T follicular helper cell (primary cell): Measurements from ENCODE around the gene TEX35.

Source experiments
- DNase-seq: peaks from one replicate; pipeline ENCODE4 v3.0.0-alpha.2; 2020; ENCODE audit warnings: low read depth

TEX35 gene

DNA sequence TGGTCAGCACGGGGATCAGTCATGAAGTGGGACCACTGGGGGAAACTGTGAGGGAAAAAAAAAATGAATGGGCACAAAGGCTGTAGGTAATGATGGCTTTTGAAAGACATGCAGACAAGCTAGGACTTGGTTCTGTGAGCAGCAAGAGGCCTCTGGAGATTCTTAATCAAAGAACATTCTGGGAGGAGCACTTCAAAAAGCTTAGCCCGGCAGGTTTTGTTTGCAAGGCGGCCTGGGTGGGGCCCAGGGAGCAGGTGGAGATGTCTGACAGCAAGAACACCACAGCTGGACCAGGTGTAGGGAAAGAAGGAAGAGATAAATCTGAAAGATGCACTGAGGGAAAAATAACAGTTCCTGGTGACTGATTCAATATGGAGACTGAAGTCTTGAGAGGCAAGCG, 6.0 kb downstream of the TEX35 start:
- no peak for DNase-seq

- DNase-seq, result no peak
Observed at GRCh38 chr1:178520803-178521202, 7.9 kb downstream of the TEX35 start.

DNA sequence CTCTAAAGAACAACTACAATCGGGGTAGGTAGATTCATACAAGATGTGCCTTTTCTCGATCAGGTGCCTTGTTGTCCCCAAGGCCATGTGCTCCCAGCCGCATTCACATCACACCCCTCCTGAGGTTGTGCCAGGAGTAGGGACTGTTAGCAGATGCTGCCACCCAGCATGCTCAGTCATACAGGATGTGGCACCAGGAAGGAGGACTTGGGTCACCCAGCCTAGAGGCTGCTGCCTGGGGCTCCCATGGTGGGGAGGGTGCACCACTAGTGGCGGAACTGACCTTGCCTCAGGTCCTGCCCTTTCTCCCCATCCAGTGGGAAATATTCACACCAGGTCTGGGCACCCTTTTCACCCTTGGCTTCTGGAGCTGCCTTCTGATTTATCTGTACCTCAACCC, 8.3 kb downstream of the TEX35 start:
- no peak for DNase-seq

GRCh38 chr1:178527117-178527516, 14.2 kb downstream of the TEX35 start:
- DNase-seq, result no peak

DNA sequence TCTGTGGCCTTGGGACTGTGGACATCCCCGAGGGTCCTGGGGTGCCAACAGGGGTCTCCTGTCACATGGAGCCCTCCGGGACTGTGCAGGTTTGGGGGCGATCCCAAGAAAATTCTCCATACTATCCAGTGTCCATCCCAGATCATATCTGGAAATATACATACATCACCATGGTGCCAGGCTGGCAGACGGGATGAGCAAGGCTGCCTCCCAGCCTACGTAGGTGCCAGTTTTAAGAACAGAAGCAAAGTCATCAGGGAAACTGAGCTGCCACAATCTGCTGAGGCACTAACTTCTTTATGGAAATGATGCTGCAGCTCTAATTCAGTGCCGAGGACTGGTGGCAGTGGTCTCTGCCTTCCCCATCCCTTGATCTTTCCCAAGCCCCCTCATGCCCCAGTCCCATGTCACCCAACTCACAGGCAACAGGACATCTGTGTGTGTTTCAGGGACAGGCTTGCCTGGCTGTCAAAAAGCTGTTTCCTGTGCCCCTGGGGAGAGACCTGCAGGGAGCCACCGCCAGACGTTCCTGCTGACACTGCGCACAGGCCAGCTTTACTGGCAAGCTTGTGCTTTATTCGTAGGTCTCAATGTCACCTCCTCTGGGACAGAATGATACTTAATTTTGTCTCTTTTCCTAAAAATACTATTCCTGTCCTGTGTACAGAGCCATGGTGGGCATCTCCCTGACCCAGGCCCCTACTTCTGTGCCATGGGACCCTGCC, 15.5 kb downstream of the TEX35 start:
- no peak for DNase-seq

- DNase-seq, result no peak
Observed at GRCh38 chr1:178528953-178529335, 16.0 kb downstream of the TEX35 start.

GRCh38 chr1:178529364-178530036, 16.6 kb downstream of the TEX35 start:
- DNase-seq, result no peak

DNA sequence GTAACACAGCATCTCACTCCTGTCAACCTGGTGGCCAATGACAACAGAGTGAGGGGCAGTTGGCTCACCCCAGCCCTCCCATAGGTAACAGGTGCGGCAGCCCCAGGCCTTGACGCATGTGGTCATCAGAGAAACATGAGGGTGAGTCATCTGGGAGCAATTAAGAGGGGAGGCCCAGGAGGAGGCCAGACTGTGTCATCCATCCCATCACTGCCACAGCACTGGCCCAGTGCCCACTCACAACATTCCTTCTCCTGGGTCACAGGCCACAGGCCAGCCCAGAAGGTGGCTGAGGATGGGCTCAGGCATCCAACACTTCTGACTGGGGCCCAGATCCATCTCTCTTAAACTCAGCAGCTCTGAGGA, 17.1 kb downstream of the TEX35 start:
- no peak for DNase-seq

- no peak for DNase-seq
Observed at GRCh38 chr1:178530502-178530901, 17.6 kb downstream of the TEX35 start.

GRCh38 chr1:178531887-178532286, 19.0 kb downstream of the TEX35 start:
- DNase-seq, result no peak

- peak; percentile 59 for DNase-seq
Observed at GRCh38 chr1:178532392-178532791, 19.5 kb downstream of the TEX35 start.

- DNase-seq, result no peak
Observed at GRCh38 chr1:178533121-178533946, 20.4 kb downstream of the TEX35 start.

DNA sequence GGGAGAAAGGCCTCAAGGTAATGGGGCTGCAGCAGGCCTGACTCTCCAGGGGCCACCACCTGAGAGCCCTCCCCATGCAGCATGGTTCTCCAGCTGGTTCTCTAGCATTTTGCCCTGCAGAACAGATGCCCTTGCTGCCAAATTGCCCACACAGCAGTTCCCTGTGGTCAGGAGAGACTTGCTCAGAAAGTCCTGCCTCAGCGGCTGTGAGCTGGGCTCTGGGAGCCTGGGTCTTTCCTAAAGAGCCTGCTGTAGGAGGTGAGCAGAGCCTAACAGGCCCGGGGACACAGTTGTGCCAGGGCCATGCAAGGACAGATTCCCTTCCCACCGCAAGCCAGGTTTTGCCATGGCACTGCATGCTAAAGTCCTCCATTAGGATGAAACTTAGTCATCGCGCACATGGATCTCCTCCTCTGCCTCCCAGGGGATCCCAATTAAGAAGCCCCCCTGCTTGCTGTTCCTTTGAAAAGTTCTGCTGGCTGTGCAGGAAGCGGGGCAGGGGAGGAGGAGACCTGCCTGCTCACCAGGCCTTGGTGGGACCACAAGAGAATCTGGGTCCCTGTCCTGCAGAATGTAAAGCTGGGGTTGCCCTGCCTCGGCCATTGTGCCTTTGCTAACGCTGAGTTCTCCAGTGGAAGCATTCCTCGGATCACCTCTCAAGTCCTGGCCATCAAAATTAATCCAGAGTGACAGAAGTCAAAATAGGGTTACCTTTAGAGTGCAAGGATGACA, 21.4 kb downstream of the TEX35 start:
- no peak for DNase-seq

DNA sequence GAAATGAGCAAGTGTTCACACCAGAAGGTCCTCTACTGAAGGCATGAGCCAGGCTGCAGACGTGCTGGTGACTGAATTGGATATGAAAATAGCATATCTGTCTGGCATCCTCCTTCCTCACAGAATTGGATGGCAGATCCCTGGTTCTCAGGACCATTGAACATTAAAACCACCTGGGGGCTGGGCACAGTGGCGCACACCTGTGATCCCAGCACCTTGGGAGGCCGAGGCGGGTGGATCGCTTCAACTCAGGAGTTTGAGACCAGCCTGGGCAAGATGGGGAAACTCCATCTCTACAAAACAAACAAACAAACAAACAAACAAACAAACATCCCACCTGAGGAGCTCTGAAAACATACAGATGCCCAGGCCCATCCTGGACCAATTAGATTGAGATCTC, 23.4 kb downstream of the TEX35 start:
- DNase-seq, result no peak

DNA sequence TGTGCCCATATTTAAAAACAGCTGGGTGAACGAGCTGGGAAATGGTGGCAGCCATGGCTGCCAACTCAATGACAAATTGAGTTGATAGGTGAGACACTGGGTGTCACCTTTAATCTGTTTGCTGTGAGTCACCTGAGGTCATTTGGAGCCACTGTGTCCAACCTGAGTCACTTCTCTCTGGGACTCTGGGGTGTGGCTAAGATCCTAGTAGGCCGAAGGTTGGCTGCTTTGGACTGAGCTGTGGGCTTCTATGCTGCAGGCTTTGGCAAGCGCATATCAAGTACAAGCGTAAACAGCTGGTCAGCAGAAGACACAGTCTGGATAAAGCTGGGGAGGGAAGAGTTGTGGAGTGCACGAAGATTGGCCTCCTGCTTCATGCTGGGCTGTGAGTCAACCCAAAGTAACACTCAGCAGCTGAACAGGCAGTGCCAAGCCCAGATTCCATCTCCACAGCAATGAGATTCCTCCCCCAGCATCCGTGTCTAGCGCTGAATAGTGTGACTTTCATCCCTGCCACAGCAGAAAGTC, 24.0 kb downstream of the TEX35 start:
- DNase-seq, result no peak

GRCh38 chr1:178537382-178538090, 24.6 kb downstream of the TEX35 start:
- no peak for DNase-seq

DNA sequence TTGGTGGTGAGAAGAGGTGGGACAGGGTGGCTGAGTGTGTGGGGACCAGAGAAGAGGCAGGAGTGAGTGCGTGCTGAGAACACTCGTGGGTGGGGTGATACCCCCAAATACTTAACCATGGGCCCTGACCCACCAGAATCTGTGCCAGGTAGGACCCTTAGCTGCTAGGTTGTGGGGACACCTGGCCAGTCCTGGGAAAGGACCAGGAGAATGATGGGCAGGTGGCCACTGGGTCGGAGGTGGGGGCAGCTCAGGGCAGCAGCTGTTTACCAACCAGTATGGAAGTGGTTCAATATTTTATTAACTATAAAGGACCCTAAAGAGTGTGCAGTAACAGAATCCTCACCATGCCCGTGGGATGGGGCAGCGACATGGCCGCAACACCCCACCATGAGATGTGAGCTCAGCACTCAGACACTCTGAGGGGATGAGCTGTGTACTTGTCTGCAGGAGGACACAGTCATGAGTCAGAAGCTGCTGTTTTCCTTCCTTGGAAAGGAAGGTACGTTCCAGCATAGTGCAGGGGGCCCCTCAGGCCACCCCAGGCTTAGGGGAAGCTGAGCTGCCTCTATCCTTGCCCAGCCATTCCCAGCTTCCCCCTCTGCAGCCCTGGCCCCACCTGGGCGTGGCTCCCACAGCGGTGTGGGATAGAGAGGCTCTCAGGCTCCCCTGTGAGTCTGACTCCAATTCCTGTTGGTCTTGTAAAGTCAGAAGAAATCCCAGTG, 25.4 kb downstream of the TEX35 start:
- DNase-seq, result no peak

DNA sequence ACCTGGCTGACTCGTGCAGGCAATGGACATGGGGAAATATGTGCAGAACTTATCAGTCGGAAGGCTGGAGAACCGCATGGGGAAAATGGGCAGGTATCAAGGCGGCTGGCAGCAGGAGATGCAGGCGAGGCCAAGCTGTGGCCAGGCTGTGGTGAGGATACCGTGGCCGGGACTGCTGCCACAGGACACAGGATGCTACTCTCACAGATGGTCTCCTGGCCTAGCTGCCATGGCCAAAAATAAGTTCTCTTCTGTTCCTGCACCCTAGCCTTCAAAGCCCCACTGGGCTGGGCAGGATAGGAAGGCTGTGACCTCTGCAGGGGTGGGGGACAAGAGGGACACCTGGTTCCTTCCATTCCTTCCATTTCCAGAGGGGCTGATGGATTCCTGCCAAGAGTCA, 26.4 kb downstream of the TEX35 start:
- DNase-seq, result no peak

- no peak for DNase-seq
Observed at GRCh38 chr1:178540204-178540603, 27.3 kb downstream of the TEX35 start.

- DNase-seq, result no peak
Observed at GRCh38 chr1:178540646-178541045, 27.7 kb downstream of the TEX35 start.

- DNase-seq, result no peak
Observed at GRCh38 chr1:178541379-178541778, 28.5 kb downstream of the TEX35 start.
